Cardiac fibroblast (primary cell): ENCODE measurements around the gene KCNK2.

Experiments
- DNase-seq, 2 donors: peaks; one replicate each; pipeline versions ENCODE4 v3.0.0 to v3.0.0-alpha.2; 2010; ENCODE audit warnings: low read depth in 2 of 2
- H3K4me3 ChIP-seq, 2 donors: replicated peaks in 1 of 2; 1 replicate in 1 of 2; 2 replicates in 1 of 2; pipeline ENCODE4 v1.5.1; 2011; ENCODE audit warnings: low read depth in 2 of 2, low read length in 2 of 2, mild to moderate bottlenecking in 2 of 2, moderate library complexity in 1 of 2
- TF ChIP-seq, protein P1 (sequence below): IDR thresholded peaks from one replicate; pipeline ENCODE4 v1.5.1; 2011; ENCODE audit warnings: low read depth, mild to moderate bottlenecking, low read length, inconsistent platforms

Gene KCNK2

DNA sequence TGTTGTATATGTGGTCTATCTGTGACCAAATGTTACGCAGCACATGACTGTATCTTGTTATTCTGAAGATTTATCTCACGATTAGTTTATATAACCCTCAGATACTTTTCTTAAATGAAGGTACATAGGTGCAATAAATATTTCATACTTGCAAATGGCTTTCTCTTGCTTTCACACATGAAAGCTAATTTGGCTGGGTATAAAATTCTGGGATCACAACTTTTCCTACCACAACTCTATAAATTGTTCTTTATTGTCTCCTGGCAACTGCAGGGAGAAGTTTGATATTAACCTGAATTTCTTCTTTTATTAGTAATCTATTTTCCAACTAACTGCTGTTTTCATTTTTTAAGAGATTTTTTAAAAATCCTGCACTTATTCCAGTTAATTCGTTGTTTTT is 58.9 kb downstream of the KCNK2 start:
- H3K4me3 ChIP-seq, result no peak overlapping the region
- no peak for DNase-seq
- TF ChIP-seq, protein P1, sequence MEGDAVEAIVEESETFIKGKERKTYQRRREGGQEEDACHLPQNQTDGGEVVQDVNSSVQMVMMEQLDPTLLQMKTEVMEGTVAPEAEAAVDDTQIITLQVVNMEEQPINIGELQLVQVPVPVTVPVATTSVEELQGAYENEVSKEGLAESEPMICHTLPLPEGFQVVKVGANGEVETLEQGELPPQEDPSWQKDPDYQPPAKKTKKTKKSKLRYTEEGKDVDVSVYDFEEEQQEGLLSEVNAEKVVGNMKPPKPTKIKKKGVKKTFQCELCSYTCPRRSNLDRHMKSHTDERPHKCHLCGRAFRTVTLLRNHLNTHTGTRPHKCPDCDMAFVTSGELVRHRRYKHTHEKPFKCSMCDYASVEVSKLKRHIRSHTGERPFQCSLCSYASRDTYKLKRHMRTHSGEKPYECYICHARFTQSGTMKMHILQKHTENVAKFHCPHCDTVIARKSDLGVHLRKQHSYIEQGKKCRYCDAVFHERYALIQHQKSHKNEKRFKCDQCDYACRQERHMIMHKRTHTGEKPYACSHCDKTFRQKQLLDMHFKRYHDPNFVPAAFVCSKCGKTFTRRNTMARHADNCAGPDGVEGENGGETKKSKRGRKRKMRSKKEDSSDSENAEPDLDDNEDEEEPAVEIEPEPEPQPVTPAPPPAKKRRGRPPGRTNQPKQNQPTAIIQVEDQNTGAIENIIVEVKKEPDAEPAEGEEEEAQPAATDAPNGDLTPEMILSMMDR, result no peak

GRCh38 chr1:215143497-215143896 is 61.0 kb downstream of the KCNK2 start:
- TF ChIP-seq, protein P1, result no peak
- DNase-seq, result no peak
- H3K4me3 ChIP-seq, result no peak overlapping the region

GRCh38 chr1:215146240-215146975 is 63.9 kb downstream of the KCNK2 start:
- H3K4me3 ChIP-seq, result no peak overlapping the region
- TF ChIP-seq, protein P1, result peak; percentile 51
- peak; percentile 61 to 68 for DNase-seq

DNA sequence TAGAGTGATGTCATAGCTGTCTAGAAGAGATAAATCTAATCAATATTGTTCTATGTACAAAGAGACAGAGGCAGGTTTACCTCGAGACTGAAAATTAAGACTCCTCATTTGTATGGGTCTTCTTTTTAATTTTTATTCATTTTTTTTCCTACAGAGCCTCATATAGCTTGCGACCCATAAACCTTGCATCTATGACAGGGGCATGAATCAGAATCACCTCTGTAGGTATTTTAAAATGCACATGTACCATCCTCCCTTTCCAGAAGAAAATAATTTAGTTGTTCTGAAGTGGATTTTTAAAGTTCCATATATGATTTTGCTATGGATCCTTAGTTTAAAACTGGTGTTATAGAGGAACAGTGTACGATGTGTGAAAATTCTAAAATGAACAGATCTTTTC is 64.5 kb downstream of the KCNK2 start:
- no peak overlapping the region for H3K4me3 ChIP-seq
- DNase-seq, result no peak
- TF ChIP-seq, protein P1, result no peak

- TF ChIP-seq, protein P1, result no peak
- H3K4me3 ChIP-seq, result no peak overlapping the region
- no peak for DNase-seq
Measured at GRCh38 chr1:215151841-215152549, 69.5 kb downstream of the KCNK2 start.

- TF ChIP-seq, protein P1, result no peak
Measured at GRCh38 chr1:215156232-215156631, 73.7 kb downstream of the KCNK2 start.

More at GRCh38 chr1:215156232-215156631, 73.7 kb downstream of the KCNK2 start:
- DNase-seq, result peak; percentile 41 to 50
- H3K4me3 ChIP-seq, result no peak overlapping the region
